Dendritic cell treated with granulocyte-macrophage colony-stimulating factor and Interleukin-4, amounts not matched to agents 40 ng/mL and 50 ng/mL, for 4 days (primary cell): ENCODE results near the gene GRIK4.
"Not testable (repeated sequence)": the region's sequence is repeated elsewhere in the genome, so short reads cannot be mapped to it uniquely, and the experiment has no call there.

Experiments used
- H3K27ac Mint-ChIP-seq: one replicate; pipeline ENCODE4 v1.8.0; 2022; ENCODE audit warnings: mild to moderate bottlenecking, mixed read lengths
- H3K27me3 Mint-ChIP-seq: one replicate; pipeline ENCODE4 v1.8.0; 2022; ENCODE audit warnings: mild to moderate bottlenecking, mixed read lengths
- H3K36me3 Mint-ChIP-seq: one replicate; pipeline ENCODE4 v1.8.0; 2022; ENCODE audit warnings: low read depth, mixed read lengths
- H3K4me1 Mint-ChIP-seq: one replicate; pipeline ENCODE4 v1.8.0; 2022; ENCODE audit warnings: low read depth, mixed read lengths
- H3K4me3 Mint-ChIP-seq: one replicate; pipeline ENCODE4 v1.8.0; 2022; ENCODE audit warnings: mild to moderate bottlenecking, moderate library complexity, mixed read lengths
- H3K9me3 Mint-ChIP-seq: one replicate; pipeline ENCODE4 v1.8.0; 2022; ENCODE audit warnings: mixed read lengths
- intact Hi-C: fragments of 100-400 bp; cut with micrococcal nuclease; formaldehyde crosslinking; loops from one replicate; pipeline ENCODE4 v1.15.0; 2022

Gene GRIK4

DNA sequence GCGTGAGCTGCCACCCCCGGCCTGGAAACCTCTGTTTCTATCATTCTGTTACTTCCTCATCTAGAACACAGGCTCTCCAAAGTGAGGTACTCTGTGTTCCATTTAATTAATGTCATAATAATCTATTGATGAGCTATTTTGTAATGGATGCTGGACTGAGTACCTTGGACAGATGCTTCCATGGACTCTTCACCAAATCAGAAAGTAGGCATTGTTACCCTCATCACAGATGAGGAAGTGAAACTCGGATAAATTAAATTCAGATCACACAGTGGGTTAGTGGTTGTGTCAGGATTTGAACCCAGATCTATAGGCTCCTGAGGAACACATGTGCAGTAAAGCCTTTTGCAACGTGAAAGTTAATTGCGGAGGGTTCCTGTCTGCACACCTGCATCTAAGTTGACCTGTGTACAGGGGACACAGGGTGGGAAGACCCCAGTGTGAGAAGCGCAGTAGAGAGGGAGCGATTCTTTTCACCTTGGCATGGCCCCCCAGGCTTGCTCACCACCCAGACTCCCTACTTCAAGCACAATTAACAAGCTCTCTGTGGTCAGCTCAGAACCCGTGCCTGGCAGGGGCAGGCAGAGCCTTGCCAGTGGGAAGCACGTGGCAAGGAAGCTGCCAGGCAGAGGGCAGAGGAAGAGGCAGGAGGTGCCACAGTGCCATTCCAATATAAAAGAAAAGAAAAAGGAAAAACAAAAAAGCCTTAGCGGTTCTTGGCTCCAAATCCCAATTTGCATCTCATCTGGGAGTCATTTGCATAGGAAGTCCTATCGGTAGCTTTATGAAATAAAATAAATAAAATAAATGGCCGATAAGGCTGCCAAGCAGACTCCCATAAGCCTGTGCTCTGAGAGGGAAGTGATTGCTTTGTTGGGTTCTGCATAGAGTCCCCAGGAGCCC is 239.3 kb downstream of the GRIK4 start:
- Mint-ChIP-seq H3K9me3 (no peaks in the 10 kb centered on the region), H3K27me3 (peaks cover 4% of the 10 kb centered on the region)

DNA sequence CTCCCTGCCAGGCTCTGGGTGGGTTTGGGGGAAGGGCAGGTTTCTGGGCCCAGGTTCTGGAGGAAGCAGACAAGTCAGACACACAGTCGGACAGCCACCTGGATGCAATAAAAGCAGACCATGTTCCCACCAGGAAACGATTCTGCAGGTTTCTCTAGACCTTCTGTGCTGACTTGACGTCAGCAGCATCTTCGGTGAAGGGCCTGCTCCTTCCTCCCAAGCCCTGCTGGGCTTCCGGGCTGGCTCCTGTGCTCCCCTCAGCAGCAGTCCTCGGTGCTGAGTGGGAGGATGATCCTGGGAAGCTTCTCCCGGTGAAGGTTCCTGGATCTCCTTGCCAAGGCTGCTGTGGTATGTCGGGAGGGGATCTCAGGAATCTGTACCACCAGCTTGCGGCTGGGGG is 240.0 kb downstream of the GRIK4 start:
- no peak overlapping the region for H3K27ac Mint-ChIP-seq
- H3K4me1 Mint-ChIP-seq = no peaks in the 10 kb centered on the region
- intact Hi-C loops = no loop called here
- H3K4me3 Mint-ChIP-seq = no peak overlapping the region
- no peaks in the 10 kb centered on the region for H3K9me3 Mint-ChIP-seq
- no peaks in the 10 kb centered on the region for H3K36me3 Mint-ChIP-seq
- H3K27me3 Mint-ChIP-seq = peaks cover 4% of the 10 kb centered on the region

More for the DNA sequence above, 239.3 kb downstream of the GRIK4 start:
- Mint-ChIP-seq H3K4me3 (no peak overlapping the region), H3K4me1 (no peaks in the 10 kb centered on the region), H3K27ac (no peak overlapping the region), H3K36me3 (no peaks in the 10 kb centered on the region)
- intact Hi-C loops = no loop called here

DNA sequence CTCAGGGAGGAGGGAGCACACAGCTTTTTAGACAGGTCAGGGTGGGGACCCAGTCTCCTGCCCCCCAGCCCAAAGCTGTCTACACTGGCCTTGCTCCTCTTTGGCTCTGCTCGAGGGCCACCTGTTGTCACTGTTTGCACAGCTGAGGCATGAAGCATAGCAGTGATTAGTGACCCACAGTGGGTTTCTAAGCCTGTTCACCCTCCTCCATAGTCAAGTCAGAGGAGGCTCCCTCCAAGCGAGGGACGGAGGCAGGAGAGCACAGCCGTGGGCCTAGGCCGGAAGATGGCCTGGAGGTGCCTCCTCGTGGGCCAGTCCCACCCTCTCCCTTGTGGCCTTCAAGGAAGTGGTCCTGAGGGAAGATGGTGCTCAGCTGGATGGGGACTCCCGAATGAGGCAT is 241.1 kb downstream of the GRIK4 start:
- H3K27me3 Mint-ChIP-seq = peaks cover 4% of the 10 kb centered on the region
- H3K36me3 Mint-ChIP-seq = no peaks in the 10 kb centered on the region
- H3K9me3 Mint-ChIP-seq = no peaks in the 10 kb centered on the region
- H3K27ac Mint-ChIP-seq = no peak overlapping the region
- H3K4me1 Mint-ChIP-seq = no peaks in the 10 kb centered on the region
- intact Hi-C loops = no loop called here
- no peak overlapping the region for H3K4me3 Mint-ChIP-seq

DNA sequence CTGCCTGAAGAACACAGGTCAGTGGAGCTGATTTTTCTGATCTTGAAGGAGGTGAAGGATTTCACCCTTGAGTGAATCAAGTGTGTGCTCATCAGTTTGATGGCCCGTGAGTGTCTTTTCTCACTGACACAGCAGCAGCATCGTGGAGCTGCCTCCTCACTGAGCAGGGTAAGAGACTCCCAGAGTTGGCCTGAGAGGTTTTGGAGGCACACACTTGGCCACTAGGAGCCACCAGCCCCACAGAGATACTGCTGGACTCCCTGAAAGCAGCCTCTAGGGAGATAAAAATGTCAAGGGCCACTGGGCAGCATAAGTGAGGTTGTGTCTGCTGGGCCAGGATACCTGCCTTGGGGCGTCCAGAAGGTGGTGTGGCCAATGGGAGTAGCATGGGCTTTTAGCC is 245.4 kb downstream of the GRIK4 start:
- H3K27me3 Mint-ChIP-seq = peaks cover 1% of the 10 kb centered on the region
- no peaks in the 10 kb centered on the region for H3K4me1 Mint-ChIP-seq
- no peaks in the 10 kb centered on the region for H3K9me3 Mint-ChIP-seq
- H3K27ac Mint-ChIP-seq = no peak overlapping the region
- intact Hi-C loops = no loop called here
- no peak overlapping the region for H3K4me3 Mint-ChIP-seq
- H3K36me3 Mint-ChIP-seq = no peaks in the 10 kb centered on the region

DNA sequence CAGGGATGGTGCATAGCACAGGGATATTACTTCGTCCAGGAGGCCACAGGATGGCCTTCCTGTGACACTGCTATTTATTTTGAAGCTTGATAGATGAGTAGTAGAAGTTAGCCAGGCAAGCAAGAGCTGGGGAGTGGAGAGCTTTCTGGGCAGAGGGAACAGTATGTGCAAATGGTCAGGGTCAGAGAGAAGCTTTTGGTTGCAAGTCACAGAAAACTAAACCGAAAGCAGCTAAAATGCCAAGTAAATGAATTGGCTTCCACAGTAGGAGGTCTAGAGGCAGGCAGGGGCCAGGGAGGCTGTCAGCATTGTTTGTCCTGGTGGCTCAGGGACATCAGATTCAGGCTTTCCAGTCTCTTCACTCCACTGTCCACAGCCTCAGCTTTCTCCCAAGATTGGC is 247.5 kb downstream of the GRIK4 start:
- intact Hi-C loops = no loop called here
- Mint-ChIP-seq H3K27me3 (peaks cover 4% of the 10 kb centered on the region), H3K4me1 (no peaks in the 10 kb centered on the region), H3K27ac (no peak overlapping the region), H3K9me3 (no peaks in the 10 kb centered on the region), H3K36me3 (no peaks in the 10 kb centered on the region), H3K4me3 (no peak overlapping the region)

DNA sequence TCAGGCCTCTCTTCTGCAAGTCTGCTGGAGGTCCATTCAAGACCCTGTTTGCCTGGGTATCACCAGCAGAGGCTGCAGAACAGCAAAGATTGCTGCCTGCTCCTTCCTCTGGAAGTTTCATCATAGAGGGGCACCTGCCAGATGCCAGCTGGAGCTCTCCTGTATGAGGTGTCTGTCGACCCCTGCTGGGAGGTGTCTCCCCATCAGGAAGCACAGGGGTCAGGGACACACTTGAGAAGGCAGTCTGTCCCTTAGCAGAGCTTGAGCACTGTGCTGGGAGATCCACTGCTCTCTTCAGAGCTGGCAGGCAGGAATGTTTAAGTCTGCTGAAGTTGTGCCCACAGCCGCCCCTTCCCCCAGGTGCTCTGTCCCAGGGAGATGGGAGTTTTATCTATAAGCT is 254.2 kb downstream of the GRIK4 start:
- H3K27ac Mint-ChIP-seq, H3K36me3 Mint-ChIP-seq, intact Hi-C loops, H3K4me1 Mint-ChIP-seq, H3K9me3 Mint-ChIP-seq, H3K4me3 Mint-ChIP-seq: not testable (repeated sequence)
- peaks cover 13% of the 10 kb centered on the region for H3K27me3 Mint-ChIP-seq

DNA sequence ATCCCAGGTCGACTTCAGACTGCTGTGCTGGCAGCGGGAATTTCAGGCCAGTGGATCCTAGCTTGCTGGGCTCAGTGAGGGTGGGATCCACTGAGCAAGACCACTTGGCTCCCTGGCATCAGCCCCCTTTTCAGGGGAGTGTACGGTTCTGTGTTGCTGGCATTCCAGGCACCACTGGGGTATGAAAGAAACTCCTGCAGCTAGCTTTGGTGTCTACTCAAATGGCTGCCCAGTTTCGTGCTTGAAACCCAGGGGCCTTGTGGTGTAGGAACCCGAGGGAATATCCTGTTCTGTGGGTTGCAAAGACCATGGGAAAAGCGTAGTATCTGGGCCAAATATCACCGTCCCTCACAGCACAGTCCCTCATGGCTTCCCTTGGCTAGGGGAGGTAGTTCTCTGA is 254.8 kb downstream of the GRIK4 start:
- Mint-ChIP-seq H3K9me3 (peaks cover 9% of the 10 kb centered on the region), H3K4me3 (no peak overlapping the region), H3K36me3 (no peaks in the 10 kb centered on the region), H3K27ac (no peak overlapping the region), H3K27me3 (peaks cover 13% of the 10 kb centered on the region), H3K4me1 (no peaks in the 10 kb centered on the region)
- intact Hi-C loops = no loop called here

DNA sequence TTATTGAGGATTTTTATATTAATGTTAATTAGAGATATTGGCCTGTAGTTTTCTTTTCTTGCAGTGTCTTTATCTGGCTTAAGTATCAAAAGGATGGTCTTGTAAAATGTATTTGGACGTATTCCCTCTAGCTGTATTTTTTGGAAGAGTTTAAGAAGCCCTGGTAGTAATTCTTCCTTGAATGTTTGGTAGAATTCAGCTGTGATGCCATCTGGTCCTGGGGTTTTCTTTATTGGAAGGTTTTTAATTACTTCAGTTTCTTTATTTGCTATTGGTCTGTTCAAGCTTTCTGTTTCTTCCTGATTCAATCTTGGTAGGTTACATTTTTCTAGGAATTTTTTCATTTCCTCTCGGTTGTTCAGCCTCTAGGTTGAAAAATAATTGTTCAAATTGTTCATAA is 257.4 kb downstream of the GRIK4 start:
- peaks cover 9% of the 10 kb centered on the region for H3K9me3 Mint-ChIP-seq
- H3K27me3 Mint-ChIP-seq = peaks cover 10% of the 10 kb centered on the region
- intact Hi-C loops = no loop called here
- H3K4me3 Mint-ChIP-seq = no peak overlapping the region
- no peaks in the 10 kb centered on the region for H3K36me3 Mint-ChIP-seq
- no peaks in the 10 kb centered on the region for H3K4me1 Mint-ChIP-seq
- H3K27ac Mint-ChIP-seq = no peak overlapping the region

DNA sequence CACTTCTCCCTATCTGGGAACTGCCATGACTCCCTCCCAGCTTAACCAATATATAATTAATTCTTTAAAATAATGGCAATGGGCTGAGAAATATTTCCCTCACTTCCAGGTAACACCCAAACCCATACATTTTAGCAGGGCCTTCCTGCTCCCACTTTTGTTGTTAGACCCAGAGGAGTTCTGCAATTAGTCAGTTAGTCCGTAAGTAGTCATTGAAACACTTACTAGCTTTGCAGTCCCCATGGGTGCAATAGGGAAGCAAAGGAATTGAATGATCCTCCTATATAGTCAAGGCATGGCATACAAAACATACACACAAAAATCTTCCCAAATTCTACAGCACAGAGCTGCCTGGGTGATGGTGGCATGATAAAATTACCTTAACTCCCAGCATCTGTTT is 258.4 kb downstream of the GRIK4 start:
- Mint-ChIP-seq H3K27ac (no peak overlapping the region), H3K4me1 (no peaks in the 10 kb centered on the region), H3K36me3 (no peaks in the 10 kb centered on the region), H3K9me3 (peaks cover 9% of the 10 kb centered on the region), H3K4me3 (no peak overlapping the region), H3K27me3 (peaks cover 7% of the 10 kb centered on the region)
- intact Hi-C loops = no loop called here

DNA sequence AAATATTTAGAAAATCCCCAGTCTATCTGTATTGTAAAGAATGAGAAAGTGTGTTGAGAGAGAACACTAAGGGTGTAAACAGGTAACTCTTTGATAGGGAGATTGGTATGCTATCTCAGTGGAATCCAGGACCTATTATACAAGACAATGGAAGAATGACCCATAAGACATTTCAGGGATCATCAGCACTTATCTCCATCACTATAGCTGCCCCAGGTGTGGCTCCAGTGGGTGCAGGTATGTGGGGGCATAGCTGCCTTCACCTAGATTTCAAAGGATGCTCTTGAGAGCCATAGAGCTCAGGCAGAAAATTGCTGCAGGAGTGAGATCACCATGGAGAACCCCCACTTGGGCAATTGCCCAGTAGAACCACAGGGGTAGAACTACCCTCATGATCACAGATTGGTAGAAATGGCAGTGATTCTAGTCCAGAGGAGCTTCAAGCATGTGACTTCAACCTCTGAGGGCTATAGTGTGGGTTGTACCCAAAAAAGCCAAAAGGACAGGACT is 260.1 kb downstream of the GRIK4 start:
- Mint-ChIP-seq H3K9me3 (peaks cover 9% of the 10 kb centered on the region), H3K27ac (no peak overlapping the region), H3K27me3 (peaks cover 4% of the 10 kb centered on the region), H3K4me3 (no peak overlapping the region), H3K4me1 (no peaks in the 10 kb centered on the region), H3K36me3 (no peaks in the 10 kb centered on the region)
- intact Hi-C loops = no loop called here

DNA sequence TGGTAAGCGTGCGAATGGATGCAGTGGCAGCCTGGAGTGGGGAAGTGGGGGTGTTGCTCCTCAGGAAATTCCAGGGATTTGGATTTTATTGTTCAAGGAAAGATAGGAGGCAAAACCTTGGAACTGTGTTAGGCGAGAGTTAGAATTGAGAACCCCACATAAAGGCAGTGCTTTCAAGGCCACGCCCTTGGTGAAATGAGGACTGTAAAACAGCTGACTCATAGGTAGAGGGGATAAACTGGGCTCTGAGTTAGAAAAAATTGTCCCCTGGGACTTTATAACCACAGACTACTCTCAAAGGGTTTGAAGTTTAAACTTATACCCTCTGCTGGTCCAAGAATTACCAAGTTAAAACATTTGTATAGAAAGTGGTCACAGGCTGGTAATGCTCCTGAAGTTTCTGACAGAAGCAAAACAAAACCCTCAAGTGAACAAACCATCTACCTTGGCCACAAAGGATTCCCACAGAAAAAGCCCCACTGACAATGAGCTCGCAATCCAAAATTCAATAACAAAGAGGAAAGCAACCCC is 262.0 kb downstream of the GRIK4 start:
- no peaks in the 10 kb centered on the region for H3K27me3 Mint-ChIP-seq
- intact Hi-C loops = no loop called here
- no peaks in the 10 kb centered on the region for H3K36me3 Mint-ChIP-seq
- no peak overlapping the region for H3K27ac Mint-ChIP-seq
- H3K4me1 Mint-ChIP-seq = no peaks in the 10 kb centered on the region
- H3K9me3 Mint-ChIP-seq = no peaks in the 10 kb centered on the region
- no peak overlapping the region for H3K4me3 Mint-ChIP-seq

DNA sequence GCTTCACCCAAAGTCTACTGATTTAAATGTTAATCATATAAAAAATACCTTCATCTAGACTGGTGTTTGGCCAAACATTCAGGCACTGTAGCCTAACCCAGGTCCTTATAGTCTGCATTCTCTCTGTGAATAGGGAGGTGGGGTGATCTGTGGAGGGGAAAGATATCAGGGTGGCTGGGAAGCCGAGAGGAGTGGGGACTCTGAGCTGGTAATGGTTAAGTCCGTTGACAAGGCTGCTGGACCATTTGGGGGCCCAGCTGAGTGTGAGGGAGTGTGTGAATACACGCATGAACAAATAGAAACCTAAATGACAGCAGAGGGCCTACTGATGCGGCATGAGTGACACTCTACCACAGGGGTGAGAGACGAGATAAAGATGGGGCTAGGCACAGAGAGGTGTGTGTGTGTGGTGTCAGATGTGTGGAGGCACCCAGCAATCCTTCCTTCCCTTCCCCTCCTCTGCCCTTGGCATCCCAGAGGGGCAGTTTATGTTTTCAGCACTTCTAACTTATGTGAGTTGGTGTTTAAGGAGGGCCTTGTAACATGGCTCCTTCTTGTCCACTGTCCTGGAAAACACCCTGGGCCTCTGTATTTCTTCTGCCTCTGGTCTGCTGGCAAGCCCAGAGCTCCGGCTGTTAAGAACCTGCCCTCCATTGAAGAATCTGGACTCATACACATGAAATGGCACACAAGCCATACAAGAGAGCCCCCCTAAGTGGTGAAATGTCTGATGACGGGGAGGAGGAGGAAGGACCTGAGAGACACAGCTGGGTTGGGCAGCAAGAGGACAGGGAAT is 263.2 kb downstream of the GRIK4 start:
- H3K27me3 Mint-ChIP-seq = no peaks in the 10 kb centered on the region
- no peaks in the 10 kb centered on the region for H3K4me1 Mint-ChIP-seq
- no peak overlapping the region for H3K27ac Mint-ChIP-seq
- no peaks in the 10 kb centered on the region for H3K9me3 Mint-ChIP-seq
- no peak overlapping the region for H3K4me3 Mint-ChIP-seq
- no peaks in the 10 kb centered on the region for H3K36me3 Mint-ChIP-seq
- intact Hi-C loops = no loop called here

DNA sequence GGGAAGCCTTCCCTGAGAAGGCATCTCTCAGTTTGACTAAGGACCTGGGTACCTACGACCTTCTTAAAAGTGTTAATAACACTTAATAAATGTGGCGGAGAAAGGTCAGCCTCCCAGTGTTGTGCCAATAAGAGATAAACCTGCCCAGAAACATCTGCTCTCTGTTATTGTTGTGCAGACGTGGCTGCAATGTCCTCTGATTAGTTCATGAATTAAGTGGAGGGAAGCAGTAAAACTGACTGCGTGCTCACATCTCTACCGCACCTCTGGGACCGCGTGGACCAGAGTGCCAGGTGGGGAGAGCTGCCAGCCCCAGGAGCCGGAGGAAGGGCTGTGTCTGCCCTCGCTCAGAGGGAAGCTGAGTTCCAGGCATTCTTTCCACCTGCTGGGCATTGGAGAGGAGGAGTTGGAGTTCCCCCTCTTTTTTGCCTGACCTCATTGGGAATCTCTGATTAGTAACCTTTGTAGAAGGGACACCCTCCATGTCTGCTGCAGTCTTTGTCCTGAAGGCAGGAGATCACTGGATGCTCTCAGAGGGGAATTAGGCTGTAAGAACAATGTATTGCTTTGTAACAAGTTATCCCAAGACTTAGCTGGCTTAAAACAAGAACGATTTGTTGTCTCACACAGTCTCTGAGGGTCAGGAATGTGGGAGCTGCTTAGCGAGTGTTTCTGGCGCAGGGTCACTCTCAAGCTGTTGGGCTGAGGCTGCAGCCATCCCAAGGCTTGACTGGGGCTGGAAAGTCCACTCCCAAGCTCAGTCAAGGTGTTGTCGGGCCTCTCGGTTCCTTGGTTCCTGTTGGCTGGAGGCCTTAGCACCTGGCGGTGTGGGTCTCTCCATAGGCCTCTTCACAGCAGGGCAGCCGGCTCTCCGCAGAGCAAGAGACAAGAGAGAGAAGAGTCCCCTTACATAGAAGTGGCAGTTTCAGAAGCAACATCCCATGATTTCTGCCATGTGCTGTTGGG is 264.7 kb downstream of the GRIK4 start:
- H3K27me3 Mint-ChIP-seq = peaks cover 1% of the 10 kb centered on the region

More for the DNA sequence above, 264.7 kb downstream of the GRIK4 start:
- Mint-ChIP-seq H3K4me1 (no peaks in the 10 kb centered on the region), H3K36me3 (no peaks in the 10 kb centered on the region), H3K4me3 (no peak overlapping the region), H3K9me3 (no peaks in the 10 kb centered on the region), H3K27ac (no peak overlapping the region)
- intact Hi-C loops = no loop called here
